HG03571 (cell line): Measurements from ENCODE around the gene CFAP47.
"Not testable (repeated sequence)": the region's sequence is repeated elsewhere in the genome, so short reads cannot be mapped to it uniquely, and the experiment has no call there.

Experiments
- ATAC-seq: cut with Tn5 transposase; IDR thresholded peaks from one replicate; pipeline ENCODE4 v1.9.1; 2021; ENCODE audit not compliant: unreplicated experiment

Gene CFAP47

GRCh38 chrX:35919536-35920309 is at the start of gene CFAP47:
Gene CFAP47 (plus strand): TSS chrX:35919734. CDS start chrX:35919800, 66 bp downstream.
- no peak for ATAC-seq

GRCh38 chrX:35880601-35881000 is 38.9 kb upstream of the CFAP47 start:
- ATAC-seq = no peak

GRCh38 chrX:35886135-35886534 is 33.4 kb upstream of the CFAP47 start:
- no peak for ATAC-seq

- ATAC-seq = no peak
Observed at GRCh38 chrX:35890699-35891098, 28.8 kb upstream of the CFAP47 start.

- not testable (repeated sequence) for ATAC-seq
Observed at GRCh38 chrX:35986816-35987215, 67.3 kb downstream of the CFAP47 start.

- no peak for ATAC-seq
Observed at GRCh38 chrX:36007207-36007606, 87.7 kb downstream of the CFAP47 start.

GRCh38 chrX:36019125-36019524 is 99.6 kb downstream of the CFAP47 start:
- no peak for ATAC-seq

- ATAC-seq = no peak
Observed at GRCh38 chrX:36035550-36035949, 116.0 kb downstream of the CFAP47 start.

- no peak for ATAC-seq
Observed at GRCh38 chrX:36062778-36063177, 143.2 kb downstream of the CFAP47 start.

GRCh38 chrX:36071061-36071460 is 151.5 kb downstream of the CFAP47 start:
- no peak for ATAC-seq

- ATAC-seq = not testable (repeated sequence)
Observed at GRCh38 chrX:36075009-36075408, 155.5 kb downstream of the CFAP47 start.

GRCh38 chrX:36083256-36083655 is 163.7 kb downstream of the CFAP47 start:
- no peak for ATAC-seq

- no peak for ATAC-seq
Observed at GRCh38 chrX:36087366-36087765, 167.8 kb downstream of the CFAP47 start.

- ATAC-seq = not testable (repeated sequence)
Observed at GRCh38 chrX:36088939-36089338, 169.4 kb downstream of the CFAP47 start.

GRCh38 chrX:36102425-36102824 is 182.9 kb downstream of the CFAP47 start:
- ATAC-seq = no peak

GRCh38 chrX:36116222-36116621 is 196.7 kb downstream of the CFAP47 start:
- no peak for ATAC-seq

GRCh38 chrX:36159254-36159653 is 239.7 kb downstream of the CFAP47 start:
- ATAC-seq = no peak

GRCh38 chrX:36160081-36160480 is 240.5 kb downstream of the CFAP47 start:
- ATAC-seq = no peak

GRCh38 chrX:36198575-36198974 is 279.0 kb downstream of the CFAP47 start:
- ATAC-seq = no peak

- ATAC-seq = no peak
Observed at GRCh38 chrX:36199928-36200327, 280.4 kb downstream of the CFAP47 start.

- no peak for ATAC-seq
Observed at GRCh38 chrX:36214924-36215323, 295.4 kb downstream of the CFAP47 start.

- no peak for ATAC-seq
Observed at GRCh38 chrX:36218801-36219200, 299.3 kb downstream of the CFAP47 start.
